ENCODE data around the gene BMI1. TPM values are rescaled to one million over a fixed set of nuclear protein-coding genes. Genes with fewer than 3 reads are reported as not detected.

The BMI1 gene
- total and polyA plus RNA-seq, 2 of the 4 experiments (the other 2 are of a cell fraction): 19.7 to 25.8 TPM

DNA sequence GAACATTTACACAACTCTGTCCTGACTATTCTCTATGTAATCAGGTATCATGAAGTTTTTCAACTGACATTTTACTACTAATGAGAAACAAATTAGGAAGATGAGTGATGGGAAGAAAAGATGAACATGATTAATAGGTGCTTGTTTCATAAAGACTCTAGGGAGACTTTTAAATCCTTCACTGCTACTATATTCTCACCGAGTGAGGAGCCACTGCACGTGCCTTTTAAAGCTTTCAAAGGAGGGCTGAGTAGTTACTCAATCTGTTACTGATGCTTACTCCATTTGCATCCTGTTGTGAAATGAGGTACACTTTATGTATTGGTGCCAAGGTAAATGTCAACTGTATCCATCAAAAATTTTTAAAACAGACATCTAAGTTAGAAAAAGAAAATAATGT is 6.0 kb upstream of the BMI1 start:
- Histone ChIP-seq H3K4ac (ENCODE audit: low read depth, low read length) (no peak overlapping the region), H4K20me1 (ENCODE audit: insufficient read depth, low read length) (no peaks in the 10 kb centered on the region), H3K23ac (ENCODE audit: low read depth, low read length) (no peak overlapping the region), H3K14ac (replicated peaks; ENCODE audit: low read depth, low read length) (no peak overlapping the region), H3K56ac (ENCODE audit: extremely low read depth, insufficient read depth, low read length) (no peak overlapping the region), H3K4me3 (ENCODE audit: insufficient read depth, low read depth, low read length) (no peak overlapping the region), H4K5ac (ENCODE audit: low read depth, low read length) (no peak overlapping the region), H3K27ac (ENCODE audit: insufficient read depth, low read length) (no peak overlapping the region), H2BK20ac (ENCODE audit: low read depth, low read length) (no peak overlapping the region), H3K4me2 (ENCODE audit: low read depth, low read length) (no peak overlapping the region), H4K91ac (ENCODE audit: insufficient read depth, low read depth, low read length) (no peak overlapping the region), H3K79me1 (ENCODE audit: low read depth in 1 of 2, low read length in 2 of 2) (peaks cover 4 to 11% of the 10 kb centered on the region in 2 experiments), H3K9me1 (ENCODE audit: insufficient read depth, low read length) (no peaks in the 10 kb centered on the region; the same call in 1 of the 2 replicates), H2AK5ac (ENCODE audit: low read depth, low read length) (no peak overlapping the region), H2BK5ac (ENCODE audit: low read depth, low read length, poor library complexity, severe bottlenecking) (no peak overlapping the region), H3K36me3 (ENCODE audit: control insufficient read depth, insufficient read depth, low read length) (no peaks in the 10 kb centered on the region), H2BK15ac (ENCODE audit: low read depth, low read length) (no peak overlapping the region), H3K27me3 (ENCODE audit: control insufficient read depth, insufficient read depth, low read length) (no peaks in the 10 kb centered on the region), H3K18ac (ENCODE audit: low read depth, low read length) (no peak overlapping the region), H2AK9ac (replicated peaks; ENCODE audit: low read depth, low read length, poor library complexity) (no peak overlapping the region), H3K9me3 (ENCODE audit: control insufficient read depth, insufficient read depth, low read length) (no peaks in the 10 kb centered on the region), H2AFZ (replicated peaks; ENCODE audit: low read length, poor library complexity) (no peak overlapping the region), H3K9ac (ENCODE audit: low read depth, low read length) (no peak overlapping the region), H3K4me1 (ENCODE audit: control insufficient read depth, insufficient read depth, low read length) (no peaks in the 10 kb centered on the region), H2BK120ac (ENCODE audit: low read depth, low read length) (no peak overlapping the region), H4K8ac (ENCODE audit: low read depth in 2 of 2, low read length in 2 of 2) (no peak overlapping the region)
- dilution Hi-C loops (cut with HindIII; ENCODE audit: low sequenced_read_pairs, unreplicated experiment) (no loop called here), intact Hi-C loops (cut with micrococcal nuclease) (loop anchor here (5.0 kb wide), 2 partner anchors 397 to 818 kb away; partner anchors contain the start of gene PIP4K2A), in situ Hi-C loops (cut with MboI; ENCODE audit: low sequenced_read_pairs) (loop anchor here (10.0 to 25.0 kb wide), 3 partner anchors 310 to 803 kb away; partner anchors contain the start of gene DNAJC1)
- WGBS, 2 experiments (ENCODE audit: extremely low coverage in 2 of 2, insufficient read length in 1 of 2): no CpG with 5 or more reads among the region's 2 CpGs
- CTCF ChIA-PET: no interaction called here
- POLR2A ChIA-PET (ENCODE audit: unreplicated experiment): interaction anchor here (0.5 kb wide), 1 partner anchor 9 kb away, joined by 3 read pairs; no protein-coding TSS in a partner anchor
- ATAC-seq (ENCODE audit: low read depth): no peak
- no peak for TF ChIP-seq POLR2A (IDR thresholded peaks at IDR 0.05; ENCODE audit: low read depth, low read length)
- TF ChIP-seq CEBPB (IDR thresholded peaks at IDR 0.05; ENCODE audit: low read depth, low read length): no peak
- TF ChIP-seq MAZ (IDR thresholded peaks at IDR 0.05; ENCODE audit: borderline replicate concordance, low read depth, low read length): no peak
- TF ChIP-seq RAD21 (IDR thresholded peaks at IDR 0.05; ENCODE audit: low read length): no peak
- TF ChIP-seq, protein P1, sequence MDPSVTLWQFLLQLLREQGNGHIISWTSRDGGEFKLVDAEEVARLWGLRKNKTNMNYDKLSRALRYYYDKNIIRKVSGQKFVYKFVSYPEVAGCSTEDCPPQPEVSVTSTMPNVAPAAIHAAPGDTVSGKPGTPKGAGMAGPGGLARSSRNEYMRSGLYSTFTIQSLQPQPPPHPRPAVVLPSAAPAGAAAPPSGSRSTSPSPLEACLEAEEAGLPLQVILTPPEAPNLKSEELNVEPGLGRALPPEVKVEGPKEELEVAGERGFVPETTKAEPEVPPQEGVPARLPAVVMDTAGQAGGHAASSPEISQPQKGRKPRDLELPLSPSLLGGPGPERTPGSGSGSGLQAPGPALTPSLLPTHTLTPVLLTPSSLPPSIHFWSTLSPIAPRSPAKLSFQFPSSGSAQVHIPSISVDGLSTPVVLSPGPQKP (IDR thresholded peaks at IDR 0.05; ENCODE audit: borderline replicate concordance, low read depth, low read length): no peak
- TF ChIP-seq FOS (IDR thresholded peaks at IDR 0.05; ENCODE audit: low read depth, low read length): no peak
- no peak for TF ChIP-seq MAFK (IDR thresholded peaks at IDR 0.05; ENCODE audit: low read depth, low read length)
- TF ChIP-seq MXI1 (IDR thresholded peaks at IDR 0.05; ENCODE audit: borderline replicate concordance, low read depth, low read length): no peak
- BruUV-seq (replicated peaks): no TSS peak
- no peak for DNase-seq
